SK-N-MC (cell line): Measurements from ENCODE around the gene RUFY4.

Experiments used
- EZH2 ChIP-seq: fragments of 200-600 bp; sonication (generic); IDR thresholded peaks from one replicate; pipeline ENCODE4 v1.6.1; 2017; ENCODE audit warnings: antibody characterized with exemption
- POLR2AphosphoS5 ChIP-seq: IDR thresholded peaks from 2 replicates; pipeline ENCODE4 v1.6.1; 2012; ENCODE audit warnings: mild to moderate bottlenecking, low read depth, low read length, borderline replicate concordance

DNA sequence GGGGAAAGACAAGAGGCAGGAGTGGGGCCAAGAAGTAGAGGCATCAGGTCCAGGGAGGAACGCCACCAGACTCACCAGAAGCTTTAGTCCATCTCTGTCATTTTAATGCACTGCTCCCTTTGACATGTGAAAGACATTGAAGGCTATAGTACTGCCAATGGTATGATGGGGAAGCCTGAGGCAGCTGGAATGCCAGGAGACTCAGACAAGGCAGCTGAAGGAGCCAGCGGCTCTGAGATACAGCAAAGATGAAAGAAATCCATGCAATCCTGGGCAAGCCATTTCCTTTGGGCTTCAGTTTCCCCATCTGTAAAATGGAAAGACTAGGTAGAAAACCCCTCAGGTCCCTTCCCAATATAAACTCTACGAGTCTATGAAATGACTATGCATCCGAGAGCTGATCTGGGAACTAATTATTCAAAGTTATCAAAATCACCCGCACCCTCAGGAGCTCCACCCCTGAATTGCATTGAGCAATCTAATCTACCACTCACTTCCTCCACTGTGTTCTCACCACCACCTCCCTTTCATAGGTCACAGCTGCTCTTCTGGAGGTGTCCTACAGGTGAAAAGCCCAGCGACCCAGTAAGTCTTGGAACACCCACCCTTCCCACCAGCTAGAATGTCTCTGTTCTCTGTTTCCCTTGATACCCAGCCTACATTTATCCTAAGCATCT is 59.9 kb downstream of the RUFY4 start:
- TF ChIP-seq POLR2AphosphoS5 = no peak
- no peak for TF ChIP-seq EZH2
